CD4-positive, CD25-positive, alpha-beta regulatory T cell (primary cell): Measurements from ENCODE around the gene PAPSS1. TPM values are rescaled to one million over a fixed set of nuclear protein-coding genes. Genes with fewer than 3 reads are reported as not detected.
"Not testable (repeated sequence)": the region's sequence is repeated elsewhere in the genome, so short reads cannot be mapped to it uniquely, and the experiment has no call there.

Experiments used
- ATAC-seq, 2 donors: fragments of 150-1000 bp; cut with Tn5 transposase; one replicate each; pipeline ENCODE4 v1.10.0; 2021; ENCODE audit warnings: low read depth in 2 of 2, moderate number of reproducible peaks in 2 of 2, moderate library complexity in 1 of 2
- DNase-seq, 3 donors: peaks; one replicate each; pipeline versions ENCODE4 v3.0.0 to v3.0.0-alpha.2; 2012 to 2022; ENCODE audit warnings: mixed read lengths in 1 of 3
- H3K27ac ChIP-seq: one replicate; pipeline ENCODE4 v1.7.0; 2013; ENCODE audit warnings: mild to moderate bottlenecking, low read length; ENCODE audit not compliant: insufficient read depth, poor library complexity, severe bottlenecking
- H3K27me3 ChIP-seq: one replicate; pipeline ENCODE4 v1.7.0; 2013; ENCODE audit warnings: low read length; ENCODE audit not compliant: control insufficient read depth, insufficient read depth
- H3K36me3 ChIP-seq: one replicate; pipeline ENCODE4 v1.7.0; 2013; ENCODE audit warnings: mild to moderate bottlenecking, low read length, moderate library complexity; ENCODE audit not compliant: control insufficient read depth, insufficient read depth
- H3K4me1 ChIP-seq: 2 replicates; pipeline ENCODE4 v1.7.0; 2013; ENCODE audit warnings: mild to moderate bottlenecking, low read length; ENCODE audit not compliant: insufficient read depth, control insufficient read depth, poor library complexity, severe bottlenecking
- H3K4me3 ChIP-seq: one replicate; pipeline ENCODE4 v1.7.0; 2013; ENCODE audit warnings: low read depth, mild to moderate bottlenecking, low read length, moderate library complexity
- H3K9me3 ChIP-seq, 2 experiments: 1 replicate in 1 of 2; 2 replicates in 1 of 2; pipeline ENCODE4 v1.7.0; 2013; ENCODE audit warnings: low read length in 2 of 2, mild to moderate bottlenecking in 1 of 2, moderate library complexity in 1 of 2; ENCODE audit not compliant: control insufficient read depth in 2 of 2
- H3K27ac Mint-ChIP-seq, 3 donors: one replicate each; pipeline ENCODE4 v1.8.0; 2020 to 2022; ENCODE audit warnings: mild to moderate bottlenecking in 3 of 3, mixed read lengths in 3 of 3, moderate library complexity in 2 of 3
- H3K27me3 Mint-ChIP-seq: one replicate; pipeline ENCODE4 v1.8.0; 2022; ENCODE audit warnings: mild to moderate bottlenecking, mixed read lengths
- H3K36me3 Mint-ChIP-seq: one replicate; pipeline ENCODE4 v1.8.0; 2020; ENCODE audit warnings: mixed read lengths
- H3K4me1 Mint-ChIP-seq, 4 donors: one replicate each; pipeline ENCODE4 v1.8.0; 2020 to 2022; ENCODE audit warnings: mixed read lengths in 4 of 4, mild to moderate bottlenecking in 1 of 4
- H3K4me3 Mint-ChIP-seq, 4 donors: one replicate each; pipeline ENCODE4 v1.8.0; 2020 to 2022; ENCODE audit warnings: mild to moderate bottlenecking in 4 of 4, mixed read lengths in 4 of 4, moderate library complexity in 3 of 4
- H3K9me3 Mint-ChIP-seq, 7 donors: one replicate each; pipeline ENCODE4 v1.8.0; 2020 to 2022; ENCODE audit warnings: mixed read lengths in 7 of 7, mild to moderate bottlenecking in 3 of 7, moderate library complexity in 2 of 7
- polyA plus RNA-seq, 4 donors: library from polyadenylated mRNA; unstranded; fragments of 300-500 nt; fragmentation: Illumina TruSeq; gene quantifications; one replicate each; pipeline ENCODE4 v1.2.3, GENCODE V29; 2021
- total RNA-seq: library from RNA; stranded (reverse); gene quantifications from one replicate; pipeline ENCODE4 v1.2.3, GENCODE V29; 2022

PAPSS1 gene
- total and polyA plus RNA-seq, 5 donors from 2014 or later = 18.4 to 53.6 (median 38.9) TPM

- no peak overlapping the region for H3K4me3 ChIP-seq
- no peak overlapping the region for H3K27ac Mint-ChIP-seq
Measured at GRCh38 chr4:107736924-107737448, 17.0 kb upstream of the PAPSS1 start.

GRCh38 chr4:107736037-107736436 is 16.0 kb upstream of the PAPSS1 start:
- Mint-ChIP-seq H3K9me3 (peaks cover 0 to 3% (median 0%) of the 10 kb centered on the region in 7 donors), H3K36me3 (no peaks in the 10 kb centered on the region), H3K4me3 (no peak overlapping the region), H3K27me3 (no peaks in the 10 kb centered on the region), H3K27ac (no peak overlapping the region), H3K4me1 (no peaks in the 10 kb centered on the region)
- H3K4me1 ChIP-seq = no peaks in the 10 kb centered on the region
- no peak for DNase-seq
- ATAC-seq = no peak
- no peaks in the 10 kb centered on the region for H3K36me3 ChIP-seq
- no peaks in the 10 kb centered on the region for H3K27me3 ChIP-seq
- H3K4me3 ChIP-seq = no peak overlapping the region
- no peak overlapping the region for H3K27ac ChIP-seq
- H3K9me3 ChIP-seq = no peaks in the 10 kb centered on the region

More at GRCh38 chr4:107736924-107737448, 17.0 kb upstream of the PAPSS1 start:
- DNase-seq (peak; percentile 28 to 49 (median 46)), ATAC-seq (peak; percentile 53 to 58)
- H3K27ac ChIP-seq = no peak overlapping the region
- H3K9me3 ChIP-seq = no peaks in the 10 kb centered on the region
- Mint-ChIP-seq H3K4me1 (no peaks in the 10 kb centered on the region), H3K9me3 (peaks cover 0 to 2% (median 0%) of the 10 kb centered on the region in 7 donors), H3K36me3 (no peaks in the 10 kb centered on the region), H3K27me3 (no peaks in the 10 kb centered on the region), H3K4me3 (no peak overlapping the region)
- no peaks in the 10 kb centered on the region for H3K36me3 ChIP-seq
- H3K27me3 ChIP-seq = no peaks in the 10 kb centered on the region
- no peaks in the 10 kb centered on the region for H3K4me1 ChIP-seq

GRCh38 chr4:107734120-107734519 is 14.1 kb upstream of the PAPSS1 start:
- Mint-ChIP-seq H3K27ac (no peak overlapping the region), H3K27me3 (no peaks in the 10 kb centered on the region), H3K9me3 (peaks cover 0 to 3% (median 0%) of the 10 kb centered on the region in 7 donors), H3K4me1 (no peaks in the 10 kb centered on the region), H3K36me3 (no peaks in the 10 kb centered on the region), H3K4me3 (no peak overlapping the region)
- no peaks in the 10 kb centered on the region for H3K36me3 ChIP-seq
- H3K9me3 ChIP-seq = no peaks in the 10 kb centered on the region
- ATAC-seq = no peak
- DNase-seq = peak in 1 of 3 donors; percentile 9
- no peaks in the 10 kb centered on the region for H3K27me3 ChIP-seq
- H3K27ac ChIP-seq = no peak overlapping the region
- H3K4me1 ChIP-seq = no peaks in the 10 kb centered on the region
- H3K4me3 ChIP-seq = no peak overlapping the region

GRCh38 chr4:107733431-107733925 is 13.4 kb upstream of the PAPSS1 start:
- Mint-ChIP-seq H3K4me3 (no peak overlapping the region), H3K4me1 (no peaks in the 10 kb centered on the region), H3K9me3 (peaks cover 0 to 3% (median 0%) of the 10 kb centered on the region in 7 donors), H3K27me3 (peaks cover 2% of the 10 kb centered on the region), H3K36me3 (peaks cover under 1% of the 10 kb centered on the region), H3K27ac (no peak overlapping the region)
- H3K36me3 ChIP-seq = no peaks in the 10 kb centered on the region
- H3K4me1 ChIP-seq = no peaks in the 10 kb centered on the region
- DNase-seq (no peak), ATAC-seq (no peak)
- H3K9me3 ChIP-seq = no peaks in the 10 kb centered on the region
- no peak overlapping the region for H3K4me3 ChIP-seq
- no peaks in the 10 kb centered on the region for H3K27me3 ChIP-seq
- no peak overlapping the region for H3K27ac ChIP-seq

- not testable (repeated sequence) for H3K4me1 ChIP-seq, H3K9me3 ChIP-seq, DNase-seq, H3K9me3 Mint-ChIP-seq, H3K4me3 Mint-ChIP-seq, H3K27ac Mint-ChIP-seq, H3K4me3 ChIP-seq, H3K27ac ChIP-seq, H3K36me3 Mint-ChIP-seq, H3K36me3 ChIP-seq, H3K27me3 ChIP-seq, ATAC-seq, H3K4me1 Mint-ChIP-seq
- H3K27me3 Mint-ChIP-seq = peaks cover 11% of the 10 kb centered on the region
Measured at GRCh38 chr4:107729050-107729449, 9.0 kb upstream of the PAPSS1 start.

- not testable (repeated sequence) for H3K27ac Mint-ChIP-seq, ATAC-seq, H3K4me1 Mint-ChIP-seq
Measured at GRCh38 chr4:107726131-107726925, 6.3 kb upstream of the PAPSS1 start.

GRCh38 chr4:107725281-107725859 is 5.3 kb upstream of the PAPSS1 start:
- peaks cover 0 to 16% (median 10%) of the 10 kb centered on the region in 4 donors for H3K4me1 Mint-ChIP-seq
- peak overlapping the region in 1 of 4 donors; percentile 79 for H3K4me3 Mint-ChIP-seq
- Histone ChIP-seq H3K4me1 (peaks cover 14% of the 10 kb centered on the region), H3K4me3 (no peak overlapping the region), H3K27me3 (no peaks in the 10 kb centered on the region), H3K36me3 (no peaks in the 10 kb centered on the region), H3K9me3 (no peaks in the 10 kb centered on the region), H3K27ac (no peak overlapping the region)
- no peak for ATAC-seq
- no peaks in the 10 kb centered on the region for H3K9me3 Mint-ChIP-seq
- no peak overlapping the region for H3K27ac Mint-ChIP-seq
- H3K27me3 Mint-ChIP-seq = peaks cover 11% of the 10 kb centered on the region
- H3K36me3 Mint-ChIP-seq = peaks cover 3% of the 10 kb centered on the region
- no peak for DNase-seq

More at GRCh38 chr4:107726131-107726925, 6.3 kb upstream of the PAPSS1 start:
- not testable (repeated sequence) for H3K4me3 ChIP-seq, DNase-seq, H3K9me3 ChIP-seq, H3K27me3 ChIP-seq, H3K9me3 Mint-ChIP-seq, H3K36me3 Mint-ChIP-seq, H3K4me3 Mint-ChIP-seq, H3K36me3 ChIP-seq, H3K4me1 ChIP-seq, H3K27ac ChIP-seq
- peaks cover 11% of the 10 kb centered on the region for H3K27me3 Mint-ChIP-seq
